ENCODE data around the gene TUBA1A. TPM values are rescaled to one million over a fixed set of nuclear protein-coding genes. Genes with fewer than 3 reads are reported as not detected.
"Not testable (repeated sequence)": the region's sequence is repeated elsewhere in the genome, so short reads cannot be mapped to it uniquely, and the experiment has no call there.

The TUBA1A gene
- total RNA-seq, 1 experiment from 2014 or later, result 884 TPM

GRCh38 chr12:49160399-49160798 lies 28.5 kb downstream of the TUBA1A start:
- DNase-seq (ENCODE audit: low spot score), result no peak

- no peak for DNase-seq (ENCODE audit: low spot score)
Measured at GRCh38 chr12:49154221-49154620, 34.7 kb downstream of the TUBA1A start.

- DNase-seq (ENCODE audit: low spot score), result no peak
Measured at GRCh38 chr12:49147384-49147783, 41.5 kb downstream of the TUBA1A start.

- DNase-seq (ENCODE audit: low spot score), result no peak
Measured at GRCh38 chr12:49146406-49146805, 42.5 kb downstream of the TUBA1A start.

GRCh38 chr12:49144384-49144783 lies 44.5 kb downstream of the TUBA1A start:
- no peak for DNase-seq (ENCODE audit: low spot score)

- no peak for DNase-seq (ENCODE audit: low spot score)
Measured at GRCh38 chr12:49138999-49139398, 49.9 kb downstream of the TUBA1A start.

GRCh38 chr12:49138587-49138986 lies 50.3 kb downstream of the TUBA1A start:
- no peak for DNase-seq (ENCODE audit: low spot score)

- no peak for DNase-seq (ENCODE audit: low spot score)
Measured at GRCh38 chr12:49137476-49137875, 51.4 kb downstream of the TUBA1A start.

GRCh38 chr12:49136997-49137396 lies 51.9 kb downstream of the TUBA1A start:
- DNase-seq (ENCODE audit: low spot score), result not testable (repeated sequence)

Other genes with a start within 250 kb of the TUBA1A start
- 51.9 and 78.9 TPM in 2 replicates for gene ARF3, start 231.6 kb downstream of the TUBA1A start, total RNA-seq (2014; rRNA removed; shearing (Covaris generic))
- 0.36 and 1.5 TPM in 2 replicates for gene WNT10B, start 217.3 kb downstream of the TUBA1A start, total RNA-seq (2014; rRNA removed; shearing (Covaris generic))
- gene WNT1, start 210.8 kb downstream of the TUBA1A start, total RNA-seq (2014; rRNA removed; shearing (Covaris generic)), result not detected in 2 replicates
- gene DDN, start 189.7 kb downstream of the TUBA1A start, total RNA-seq (2014; rRNA removed; shearing (Covaris generic)), result 0.03 and 0.19 TPM in 2 replicates
- gene PRKAG1, start 170.3 kb downstream of the TUBA1A start, total RNA-seq (2014; rRNA removed; shearing (Covaris generic)), result 71.9 and 98.1 TPM in 2 replicates
- 17.2 and 41.4 TPM in 2 replicates for gene KMT2D, start 128.3 kb downstream of the TUBA1A start, total RNA-seq (2014; rRNA removed; shearing (Covaris generic))
- 1.2 and 8.0 TPM in 2 replicates for gene RHEBL1, start 119.1 kb downstream of the TUBA1A start, total RNA-seq (2014; rRNA removed; shearing (Covaris generic))
- not detected in 2 replicates for gene DHH, start 94.3 kb downstream of the TUBA1A start, total RNA-seq (2014; rRNA removed; shearing (Covaris generic))
- gene LMBR1L, start 78.2 kb downstream of the TUBA1A start, total RNA-seq (2014; rRNA removed; shearing (Covaris generic)), result 16.4 and 21.4 TPM in 2 replicates
- gene TUBA1B, start 57.7 kb downstream of the TUBA1A start, total RNA-seq (2014; rRNA removed; shearing (Covaris generic)), result 2,613 and 2,957 TPM in 2 replicates
- 1,111 and 1,563 TPM in 2 replicates for gene TUBA1C, start 76.0 kb upstream of the TUBA1A start, total RNA-seq (2014; rRNA removed; shearing (Covaris generic))
- 4.6 and 6.9 TPM in 2 replicates for gene PRPH, start 106.1 kb upstream of the TUBA1A start, total RNA-seq (2014; rRNA removed; shearing (Covaris generic))
- gene TROAP, start 134.2 kb upstream of the TUBA1A start, total RNA-seq (2014; rRNA removed; shearing (Covaris generic)), result 38.2 and 45.4 TPM in 2 replicates
- 2.3 and 4.4 TPM in 2 replicates for gene C1QL4, start 148.1 kb upstream of the TUBA1A start, total RNA-seq (2014; rRNA removed; shearing (Covaris generic))
- 12.6 and 13.1 TPM in 2 replicates for gene DNAJC22, start 157.8 kb upstream of the TUBA1A start, total RNA-seq (2014; rRNA removed; shearing (Covaris generic))
- 23.8 and 30.6 TPM in 2 replicates for gene SPATS2, start 178.4 kb upstream of the TUBA1A start, total RNA-seq (2014; rRNA removed; shearing (Covaris generic))

Measured in A172 (cell line).